ELF-1 (cell line): ENCODE measurements around the gene DGKH.
"Not testable (repeated sequence)": the region's sequence is repeated elsewhere in the genome, so short reads cannot be mapped to it uniquely, and the experiment has no call there.

ENCODE experiments used
- DNase-seq: peaks from one replicate; pipeline ENCODE4 v3.0.0-alpha.2; 2016; ENCODE audit warnings: low read depth, low spot score

DGKH gene

DNA sequence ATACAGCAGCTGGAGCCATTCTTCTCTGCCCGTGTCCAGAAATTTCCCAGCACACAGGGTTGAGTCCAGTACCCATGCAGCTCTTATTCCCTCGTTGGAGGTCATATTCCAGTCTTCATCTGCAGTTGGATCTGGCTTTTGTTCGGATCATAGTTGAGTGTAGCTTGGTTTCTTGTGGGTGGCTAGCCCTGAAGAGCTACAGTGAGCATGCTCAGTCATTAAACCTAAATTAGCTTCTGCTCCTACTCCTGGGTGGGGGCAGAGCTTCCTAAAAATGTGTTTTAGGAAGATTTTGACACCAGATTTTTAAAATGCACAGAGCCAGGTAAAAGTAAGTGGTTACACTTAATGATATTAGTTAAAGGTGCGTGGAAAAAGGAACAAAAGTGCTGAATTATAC is 64.4 kb downstream of the DGKH start:
- DNase-seq, result no peak

DNA sequence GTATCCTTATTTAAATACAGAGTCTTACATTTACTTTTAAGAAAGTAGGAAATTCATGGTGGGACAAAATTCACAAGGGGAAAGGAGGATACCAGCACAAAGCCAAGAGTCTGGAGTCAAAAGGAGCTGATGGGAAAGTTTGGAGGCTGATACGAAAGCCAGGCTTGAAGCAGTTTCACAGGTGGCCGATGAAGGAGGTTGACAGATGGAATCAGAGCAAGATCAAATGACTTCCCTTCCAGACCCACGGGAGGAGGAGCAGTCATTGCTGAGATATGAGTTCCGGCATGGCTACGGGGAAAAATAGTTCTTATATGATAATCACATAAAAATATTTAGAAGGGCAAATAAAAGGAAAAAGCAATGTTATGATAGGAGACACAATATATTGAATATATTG is 65.0 kb downstream of the DGKH start:
- DNase-seq, result no peak

DNA sequence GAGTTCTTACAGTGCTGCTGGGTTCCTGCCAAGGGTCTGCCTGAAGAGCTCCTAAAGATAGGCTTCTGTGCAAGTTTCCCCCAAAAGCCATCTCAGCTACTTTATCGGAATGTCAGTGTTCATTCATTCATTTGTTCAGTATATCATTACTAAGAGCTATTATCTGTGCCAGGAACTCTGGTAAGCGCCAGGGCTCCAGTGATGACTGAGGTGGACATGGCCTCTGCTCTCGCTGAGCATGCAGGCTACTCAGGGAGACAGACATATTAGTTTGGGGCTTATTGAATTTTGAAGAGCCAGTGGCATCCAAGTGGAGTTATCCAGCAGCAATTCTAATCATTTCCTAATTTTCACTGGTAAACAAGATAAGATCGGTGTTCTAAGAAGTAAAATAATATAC is 65.8 kb downstream of the DGKH start:
- no peak for DNase-seq

DNA sequence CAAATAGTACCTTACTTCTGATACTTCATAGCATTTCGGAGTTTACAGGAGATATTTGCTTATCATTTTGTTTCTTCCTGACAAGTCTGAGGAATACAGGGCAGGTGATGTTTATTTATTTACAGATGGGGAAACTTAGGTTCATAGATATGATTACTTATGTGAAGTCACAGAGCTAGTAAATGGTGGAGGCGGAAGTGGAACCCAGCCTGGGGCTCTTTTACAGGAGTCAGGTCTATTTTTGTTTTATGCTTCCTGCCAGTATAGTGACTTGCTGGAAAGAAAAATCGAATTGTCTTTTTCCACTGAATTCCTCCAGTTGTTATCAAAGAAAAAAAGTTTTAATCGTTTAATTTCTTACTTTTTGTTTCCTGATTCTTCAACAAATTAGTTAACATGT is 66.5 kb downstream of the DGKH start:
- DNase-seq, result no peak

DNA sequence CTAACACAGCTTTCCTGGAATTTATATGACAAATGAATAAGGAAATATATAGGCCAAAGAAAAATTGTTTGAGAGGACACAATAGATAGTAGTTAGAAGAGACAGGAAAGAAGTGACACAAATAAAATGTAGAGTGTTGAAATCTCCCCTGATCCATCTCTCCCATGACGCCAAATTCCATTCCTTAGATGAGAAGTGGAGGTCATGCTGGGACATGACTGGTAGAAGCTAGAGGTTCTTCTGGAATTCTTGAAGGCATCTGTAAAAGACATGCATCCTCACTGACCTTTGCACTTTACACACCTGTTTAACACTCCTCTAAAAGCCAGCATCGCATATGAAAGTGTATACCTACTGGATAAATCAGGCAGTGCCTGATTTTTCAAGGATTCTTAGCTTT is 67.8 kb downstream of the DGKH start:
- DNase-seq, result no peak

DNA sequence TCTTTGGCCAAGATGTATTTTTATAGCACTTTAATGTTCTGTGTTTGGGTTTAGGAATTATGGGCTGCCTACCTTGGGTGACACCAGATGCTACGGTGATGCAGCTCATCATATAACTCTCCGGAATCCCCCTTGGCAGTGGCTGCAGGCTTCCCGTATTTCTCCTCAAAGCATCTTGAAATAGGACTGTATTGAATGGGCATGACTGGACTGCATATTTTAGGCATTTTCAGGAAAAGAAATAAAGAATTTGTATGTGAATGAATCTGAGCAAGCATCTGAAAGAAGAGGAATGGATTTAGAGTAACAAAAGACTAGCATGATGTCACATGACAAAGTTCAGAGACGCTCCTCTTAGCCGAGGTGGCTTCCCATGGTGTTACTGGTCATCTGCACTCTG is 70.6 kb downstream of the DGKH start:
- no peak for DNase-seq

DNA sequence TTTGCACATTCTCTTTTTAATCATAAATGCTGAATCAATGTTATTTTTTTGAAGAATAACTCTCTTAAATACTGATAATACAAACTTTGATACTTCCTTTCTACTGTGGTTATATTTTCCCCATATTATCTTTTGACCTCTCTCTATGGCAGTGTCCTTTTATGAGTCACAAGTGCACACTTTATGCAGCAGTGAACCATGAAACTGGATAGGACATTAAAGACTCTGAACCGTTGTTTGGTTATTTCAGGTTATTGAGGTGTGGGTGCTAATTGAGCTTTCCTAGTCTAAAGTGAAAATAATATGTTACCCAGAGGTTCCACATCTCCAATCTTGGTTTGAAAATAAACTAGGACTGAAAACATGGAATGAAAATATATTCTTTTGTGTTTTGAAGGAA is 71.4 kb downstream of the DGKH start:
- no peak for DNase-seq

DNA sequence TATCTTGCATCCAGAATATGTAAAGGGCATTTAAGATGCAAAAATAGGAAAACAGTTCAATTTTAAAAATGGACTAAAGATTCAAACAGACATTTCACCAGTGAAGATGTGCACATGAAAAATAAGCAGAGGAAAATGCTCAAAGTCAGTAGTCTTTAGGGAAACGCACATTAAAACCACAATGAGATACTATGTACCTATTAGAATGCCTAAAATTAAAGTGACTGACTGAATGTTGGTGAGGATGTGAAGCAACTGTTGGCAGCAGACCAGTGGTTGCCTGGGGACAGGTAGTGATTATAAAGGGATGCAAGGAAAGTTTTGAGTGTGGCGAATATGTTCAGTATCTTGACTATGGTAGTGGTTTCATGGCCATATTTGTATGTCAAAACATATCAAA is 75.2 kb downstream of the DGKH start:
- DNase-seq, result no peak

DNA sequence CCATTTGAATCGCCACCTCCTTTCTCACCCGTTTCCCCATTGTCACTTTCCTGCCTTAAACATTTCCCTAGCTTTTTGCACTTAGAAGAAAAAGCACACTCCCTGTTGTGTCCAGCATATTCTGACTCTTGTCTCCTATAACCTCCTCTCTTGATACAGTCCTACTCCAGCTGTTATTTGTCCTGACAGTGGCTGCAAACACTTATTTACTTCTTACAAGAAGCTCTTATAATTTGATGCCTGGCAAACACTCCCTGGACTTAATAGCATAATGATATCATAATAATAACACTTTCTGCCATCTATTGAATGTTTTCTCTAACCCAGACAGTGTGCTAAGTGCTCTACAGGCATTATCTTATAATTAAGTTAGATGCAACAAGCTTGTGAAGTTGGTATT is 76.6 kb downstream of the DGKH start:
- DNase-seq, result no peak

DNA sequence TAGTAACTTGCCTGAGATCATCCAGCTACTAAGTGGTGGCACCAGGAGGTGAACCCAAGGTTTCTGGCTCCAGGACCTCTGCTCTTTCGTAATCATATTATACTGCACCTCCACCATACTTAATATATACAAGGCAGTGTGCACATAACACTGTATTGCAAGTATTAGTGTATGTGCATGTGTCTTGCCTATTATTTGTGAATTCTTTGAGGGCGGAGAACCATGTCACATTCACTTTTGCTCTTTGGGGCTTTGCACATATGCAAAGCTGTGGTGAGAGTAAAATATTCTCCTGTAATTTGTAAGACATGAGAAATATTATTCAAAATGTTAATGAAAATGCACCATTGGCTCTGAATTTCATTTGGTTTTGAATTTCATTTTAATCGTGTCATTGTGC is 78.6 kb downstream of the DGKH start:
- no peak for DNase-seq

DNA sequence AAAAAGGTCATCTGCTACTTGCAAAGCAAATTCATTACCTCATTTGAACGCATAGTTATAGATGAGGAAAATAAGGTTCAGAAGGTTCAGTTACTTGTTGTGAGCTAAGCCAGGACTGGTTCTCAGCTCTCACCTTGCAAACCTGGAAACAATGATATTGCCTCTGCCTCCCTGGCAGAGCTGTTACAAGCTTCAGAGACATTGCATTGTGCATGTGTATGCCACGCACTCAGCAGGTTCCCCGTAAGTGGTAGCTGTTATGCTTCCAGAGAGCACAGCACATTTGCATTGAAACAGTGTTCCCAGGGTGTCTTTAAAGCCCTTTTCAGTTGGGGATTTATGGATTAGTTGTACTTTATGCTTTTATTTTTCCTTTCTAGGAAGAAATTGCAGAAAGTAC is 80.6 kb downstream of the DGKH start:
- DNase-seq, result no peak

DNA sequence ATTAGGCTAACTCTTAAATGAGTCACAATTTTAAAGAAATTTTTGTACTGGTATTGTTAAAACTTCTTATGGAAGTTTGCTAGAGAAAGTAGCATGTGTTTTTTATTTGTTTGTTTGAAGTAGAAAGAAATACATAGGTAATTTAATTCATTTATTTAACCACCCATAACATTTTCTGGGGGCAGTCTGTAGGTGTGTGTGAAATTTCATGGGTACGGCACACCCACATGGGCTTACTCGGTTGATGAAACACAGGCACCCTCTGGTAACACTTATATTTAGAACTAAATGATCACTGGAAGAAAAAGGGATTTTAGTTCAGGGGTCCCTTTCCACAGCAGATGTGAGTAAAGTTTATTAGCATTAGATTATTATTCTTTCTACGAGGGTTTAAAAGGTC is 88.1 kb downstream of the DGKH start:
- no peak for DNase-seq

DNA sequence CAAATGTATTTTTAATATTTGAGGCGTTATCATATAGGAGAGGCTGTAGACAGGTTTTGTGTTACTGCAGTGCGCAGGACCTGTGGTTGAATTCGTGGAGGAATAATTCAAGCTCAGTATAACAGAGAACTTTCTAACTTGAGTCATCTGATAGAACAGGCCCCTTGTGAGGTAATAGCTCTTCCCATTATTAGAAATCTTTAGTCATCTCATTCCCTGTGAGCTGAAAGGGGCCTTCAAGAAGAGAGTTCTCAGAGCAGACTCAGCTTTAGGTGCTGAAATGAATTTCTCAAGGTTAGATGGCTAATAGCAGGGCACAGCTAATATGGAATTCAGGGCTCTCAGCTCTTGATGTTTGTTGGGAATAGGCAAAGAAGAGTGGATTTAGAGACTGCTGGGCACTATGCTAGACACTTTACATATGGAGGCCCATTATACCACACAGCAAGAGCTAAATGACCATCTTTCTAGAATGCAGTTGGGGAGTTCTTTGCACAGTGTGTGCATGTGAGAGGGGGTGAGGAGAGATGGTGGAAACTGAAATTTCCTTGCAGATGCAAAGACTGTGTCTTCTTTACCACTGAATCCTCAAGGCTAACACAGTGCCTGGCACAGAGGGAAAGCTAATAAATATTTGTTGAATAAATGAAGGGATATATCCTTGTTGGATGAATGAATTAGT is 89.5 kb downstream of the DGKH start:
- no peak for DNase-seq

DNA sequence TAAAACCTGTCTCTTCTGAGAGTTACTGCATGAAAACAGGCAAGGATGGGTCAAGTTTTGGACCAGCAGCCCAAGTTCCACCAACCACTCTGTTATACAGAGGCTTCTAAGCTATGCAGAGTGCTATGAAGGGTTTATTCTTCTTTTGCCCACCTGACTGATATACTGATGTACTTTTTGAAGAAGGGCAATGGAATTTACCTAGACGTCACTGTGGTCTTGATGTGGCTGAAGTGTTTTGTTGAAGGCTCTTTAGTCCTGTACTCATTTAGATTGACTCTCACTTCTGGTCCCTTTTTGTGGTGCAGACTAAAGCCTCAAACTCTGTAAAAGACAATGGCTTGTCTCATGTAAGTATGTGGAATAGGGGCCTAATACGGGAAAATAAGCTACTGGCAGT is 92.0 kb downstream of the DGKH start:
- no peak for DNase-seq

DNA sequence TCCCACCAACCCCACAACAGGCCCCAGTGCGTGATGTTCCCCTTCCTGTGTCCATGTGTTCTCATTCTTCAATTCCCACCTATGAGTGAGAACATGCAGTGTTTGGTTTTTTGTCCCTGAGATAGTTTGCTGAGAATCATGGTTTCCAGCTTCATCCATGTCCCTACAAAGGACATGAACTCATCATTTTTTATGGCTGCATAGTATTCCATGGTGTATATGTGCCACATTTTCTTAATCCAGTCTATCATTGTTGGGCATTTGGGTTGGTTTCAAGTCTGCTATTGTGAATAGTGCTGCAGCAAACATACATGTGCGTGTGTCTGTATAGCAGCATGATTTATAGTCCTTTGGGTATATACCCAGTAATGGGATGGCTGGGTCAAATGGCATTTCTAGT is 92.6 kb downstream of the DGKH start:
- not testable (repeated sequence) for DNase-seq

DNA sequence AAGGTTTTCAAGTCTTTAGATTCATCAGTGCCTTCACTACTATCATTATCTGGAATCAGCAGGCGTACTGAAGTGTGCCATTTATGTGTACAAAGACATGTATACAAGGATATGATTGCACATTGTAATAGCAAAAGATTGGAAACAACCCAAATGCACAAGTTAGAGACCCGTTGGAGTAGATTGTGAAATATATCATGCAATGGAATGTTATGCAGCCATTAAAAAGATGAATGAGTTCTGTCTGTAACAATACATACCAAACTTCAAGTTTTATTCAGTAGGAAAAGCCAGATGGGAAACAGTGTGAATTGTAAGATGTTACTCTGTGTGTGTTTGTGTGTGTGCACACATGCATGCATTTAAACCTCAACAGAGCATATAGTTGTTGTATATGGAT is 97.9 kb downstream of the DGKH start:
- no peak for DNase-seq

DNA sequence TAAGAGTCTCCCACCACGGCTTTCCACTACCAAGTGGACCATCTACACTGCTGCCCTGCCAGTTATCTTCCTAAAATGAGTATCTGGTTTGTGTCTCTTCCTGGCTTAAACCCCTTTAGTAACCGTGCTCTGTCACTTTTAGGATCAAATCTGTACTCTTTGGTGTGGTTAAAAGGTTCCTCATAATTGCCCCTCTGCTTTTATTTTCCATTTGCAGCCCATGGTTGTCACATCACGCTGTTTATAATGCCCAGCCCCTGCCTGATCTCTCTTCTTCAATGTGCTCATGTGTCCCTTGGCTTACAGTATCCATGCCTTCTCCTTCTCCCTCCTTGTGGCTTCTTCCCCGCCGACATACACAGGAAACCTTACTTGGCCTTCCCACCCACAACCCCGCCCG is 100.1 kb downstream of the DGKH start:
- DNase-seq, result no peak

DNA sequence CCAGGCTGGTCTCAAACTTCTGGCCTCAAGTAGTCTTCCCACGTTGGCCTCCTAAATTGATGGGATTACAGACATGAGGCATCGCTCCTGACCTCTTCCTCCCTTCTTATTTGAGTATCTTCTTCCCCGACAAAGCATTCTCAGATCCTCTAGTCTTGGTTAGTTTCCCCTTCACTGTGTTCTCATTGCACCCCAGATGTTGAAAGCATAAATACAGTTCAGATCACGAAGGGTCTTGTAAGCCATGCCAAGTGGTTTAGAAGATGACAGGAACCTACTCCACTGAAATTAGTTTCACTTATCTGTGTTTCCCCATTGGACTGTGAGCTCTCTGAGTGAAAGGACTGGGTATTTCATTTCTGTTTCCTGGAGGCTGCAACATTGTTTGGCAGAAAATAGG is 100.7 kb downstream of the DGKH start:
- DNase-seq, result no peak

DNA sequence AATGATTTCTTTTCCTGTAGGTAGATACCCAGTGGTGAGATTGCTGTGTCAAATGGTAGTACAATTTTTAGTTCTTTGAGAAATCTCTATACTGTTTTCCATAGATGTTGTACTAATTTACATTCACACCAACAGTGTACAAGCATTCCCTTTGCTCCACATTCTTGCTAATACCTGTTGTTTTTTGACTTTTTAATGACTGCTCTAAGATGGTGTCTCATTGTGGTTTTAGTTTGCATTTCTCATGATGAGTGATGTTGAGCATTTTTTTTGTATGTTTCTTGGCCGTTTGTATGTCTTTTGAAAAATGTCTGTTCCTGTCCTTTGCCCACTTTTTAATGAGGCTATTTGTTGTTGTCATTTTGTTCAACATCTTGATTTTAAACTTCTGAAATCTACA is 103.3 kb downstream of the DGKH start:
- no peak for DNase-seq

DNA sequence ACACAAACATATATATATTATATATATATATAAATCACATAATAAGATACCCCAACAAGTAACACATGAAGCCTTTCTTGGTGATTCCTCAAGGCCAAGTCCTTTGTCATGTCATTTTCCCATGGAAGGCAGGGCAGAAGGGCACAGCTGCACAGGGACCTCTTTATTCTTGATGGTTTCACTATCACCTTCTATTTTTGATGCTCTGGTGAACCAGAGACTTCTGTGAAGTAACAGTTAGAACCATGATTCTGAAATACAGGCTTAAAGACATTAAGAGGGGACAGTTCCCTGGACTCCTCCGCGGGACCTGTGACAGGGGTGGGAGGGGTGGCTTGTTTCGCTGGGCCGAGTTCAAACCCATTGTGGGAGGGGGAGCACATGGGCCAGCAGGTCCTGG is 104.0 kb downstream of the DGKH start:
- DNase-seq, result no peak

DNA sequence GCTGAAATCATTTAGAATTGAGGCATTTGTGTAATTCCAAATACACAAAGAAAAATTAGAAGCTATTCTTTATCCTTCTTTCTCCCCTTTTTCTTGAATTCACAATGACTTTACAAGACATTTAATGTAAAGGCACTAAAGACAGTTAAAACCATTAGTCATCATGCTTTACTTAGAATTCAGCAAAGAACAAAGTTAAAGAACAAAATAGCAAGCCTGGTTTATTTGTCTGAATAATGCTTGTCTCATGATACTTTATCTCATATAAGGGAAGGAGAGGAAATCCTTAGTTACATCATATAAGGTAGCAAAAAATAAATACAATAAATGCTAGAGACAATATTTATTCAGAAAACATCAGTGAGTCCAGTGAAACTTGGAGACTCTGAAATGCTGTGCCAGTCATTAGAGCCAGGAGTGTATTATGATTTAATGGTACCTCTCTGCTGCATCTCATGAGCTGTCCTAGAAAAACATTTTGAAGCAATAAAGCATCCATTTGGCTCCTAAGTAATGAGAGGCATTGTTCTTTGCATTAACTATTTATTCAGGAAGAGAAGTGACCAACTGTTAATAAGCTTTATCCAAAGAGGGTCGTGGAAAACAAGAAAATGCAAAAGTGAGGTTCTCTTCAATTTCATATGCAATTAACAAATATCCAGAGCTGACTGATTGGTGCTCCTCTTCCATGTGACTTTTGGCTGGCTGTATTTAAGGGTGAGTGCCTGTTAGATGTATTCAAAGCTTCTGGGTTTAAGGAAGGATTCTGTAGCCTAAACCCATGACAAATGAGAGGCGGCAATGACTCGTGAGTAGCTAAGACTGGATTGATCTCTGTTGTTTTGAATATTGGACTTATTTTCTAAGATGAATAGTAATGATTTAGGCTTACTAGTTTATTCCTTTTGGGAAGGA is 105.0 kb downstream of the DGKH start:
- DNase-seq, result no peak

DNA sequence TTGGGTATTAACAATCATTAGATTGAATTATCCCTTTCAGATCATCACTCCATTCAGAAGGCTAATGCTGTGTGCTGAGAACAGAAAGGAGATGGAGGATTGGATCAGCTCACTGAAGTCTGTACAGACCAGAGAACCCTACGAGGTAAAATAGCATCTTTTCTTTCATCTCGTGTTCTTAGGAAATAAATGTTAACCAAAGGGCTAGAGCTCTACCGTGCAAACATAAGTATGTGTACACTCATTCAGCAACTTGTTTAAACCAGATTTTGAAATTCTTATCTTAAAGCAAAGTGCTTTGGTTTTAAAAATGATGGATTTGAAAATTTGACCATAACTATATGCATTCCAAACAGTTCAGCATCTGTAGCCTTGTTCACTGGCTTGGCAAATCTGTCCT is 106.8 kb downstream of the DGKH start:
- DNase-seq, result no peak

DNA sequence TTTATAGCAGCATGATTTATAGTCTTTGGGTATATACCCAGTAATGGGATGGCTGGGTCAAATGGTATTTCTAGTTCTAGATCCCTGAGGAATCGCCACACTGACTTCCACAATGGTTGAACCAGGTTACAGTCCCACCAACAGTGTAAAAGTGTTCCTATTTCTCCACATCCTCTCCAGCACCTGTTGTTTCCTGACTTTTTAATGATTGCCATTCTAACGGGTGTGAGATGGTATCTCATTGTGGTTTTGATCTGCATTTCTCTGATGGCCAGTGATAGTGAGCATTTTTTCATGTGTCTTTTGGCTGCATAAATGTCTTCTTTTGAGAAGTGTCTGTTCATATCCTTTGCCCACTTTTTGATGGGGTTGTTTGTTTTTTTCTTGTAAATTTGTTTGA is 114.9 kb downstream of the DGKH start:
- DNase-seq, result not testable (repeated sequence)
